H1 (cell line): ENCODE results near the gene RPL18. TPM values are rescaled to one million over a fixed set of nuclear protein-coding genes. Genes with fewer than 3 reads are reported as not detected.

Experiments used
- CTCF ChIA-PET: fragments of 300-600 bp; sonication (Branson Sonifier 250); formaldehyde crosslinking; loops from one replicate; lab custom pipeline; 2021; ENCODE audit not compliant: partially characterized antibody; lab: Charles Lee
- POLR2A ChIA-PET: fragments of 300-600 bp; sonication (Branson Sonifier 250); formaldehyde crosslinking; loops from one replicate; lab custom pipeline; 2021; ENCODE audit warnings: inconsistent platforms; ENCODE audit not compliant: partially characterized antibody; lab: Charles Lee
- DNase-seq, 2 experiments: peaks; one replicate each; pipeline versions ENCODE4 v3.0.0 to v3.0.0-alpha.2; 2010 to 2022; ENCODE audit warnings: low spot score in 2 of 2, low read depth in 1 of 2, mixed read lengths in 1 of 2
- FAIRE-seq: peaks from 2 replicates; lab custom pipeline; 2011; peaks lifted over from hg19 to GRCh38; lab: Jason Lieb, UNC
- H2AFZ ChIP-seq: 2 replicates; pipeline ENCODE4 v1.8.1; 2012; ENCODE audit warnings: low read length, inconsistent platforms
- H2AK5ac ChIP-seq: 2 replicates; pipeline ENCODE4 v1.6.1; 2013; ENCODE audit warnings: low read depth, low read length
- H2BK120ac ChIP-seq: replicated peaks from 2 replicates; pipeline ENCODE3; 2013; ENCODE audit warnings: low read depth, low read length, inconsistent platforms
- H2BK12ac ChIP-seq: 2 replicates; pipeline ENCODE4 v1.6.1; 2013; ENCODE audit warnings: low read depth, low read length
- H2BK15ac ChIP-seq: 2 replicates; pipeline ENCODE4 v1.6.1; 2013; ENCODE audit warnings: low read length
- H2BK20ac ChIP-seq: 2 replicates; pipeline ENCODE4 v1.6.1; 2013; ENCODE audit warnings: low read length
- H2BK5ac ChIP-seq: 2 replicates; pipeline ENCODE4 v1.6.1; 2013; ENCODE audit warnings: low read depth, low read length
- H3K14ac ChIP-seq: 2 replicates; pipeline ENCODE4 v1.6.1; 2013; ENCODE audit warnings: inconsistent platforms; ENCODE audit not compliant: insufficient read length
- H3K18ac ChIP-seq: 2 replicates; pipeline ENCODE4 v1.6.1; 2013; ENCODE audit warnings: low read length; ENCODE audit errors: extremely low read depth
- H3K23ac ChIP-seq: 2 replicates; pipeline ENCODE4 v1.6.1; 2013; ENCODE audit warnings: inconsistent platforms; ENCODE audit not compliant: insufficient read length
- H3K23me2 ChIP-seq: 2 replicates; pipeline ENCODE4 v1.6.1; 2013; ENCODE audit warnings: low read depth, low read length
- H3K27ac ChIP-seq: 2 replicates; pipeline ENCODE4 v1.6.1; 2011; ENCODE audit warnings: low read depth, low read length, inconsistent platforms
- H3K27me3 ChIP-seq, 4 experiments: replicated peaks in 1 of 4; 1 replicate in 1 of 4; 2 replicates in 3 of 4; pipeline versions ENCODE4 v1.6.1 to v1.8.1; 2011 to 2013; ENCODE audit warnings: low read length in 3 of 4, mild to moderate bottlenecking in 3 of 4, inconsistent platforms in 2 of 4, mixed read lengths in 2 of 4, moderate library complexity in 1 of 4; ENCODE audit not compliant: control insufficient read depth in 3 of 4, insufficient read depth in 3 of 4; ENCODE audit errors: extremely low read depth in 1 of 4
- H3K36me3 ChIP-seq, 4 experiments: 2 replicates each; pipeline versions ENCODE4 v1.6.1 to v1.8.1; 2011 to 2013; ENCODE audit warnings: mild to moderate bottlenecking in 4 of 4, low read length in 3 of 4, moderate library complexity in 2 of 4, control low read depth in 1 of 4, inconsistent platforms in 1 of 4; ENCODE audit not compliant: insufficient read depth in 4 of 4, control insufficient read depth in 2 of 4
- H3K4ac ChIP-seq: replicated peaks from 2 replicates; pipeline ENCODE3; 2013; ENCODE audit warnings: low read length, low read depth, mixed read lengths, inconsistent platforms; ENCODE audit not compliant: insufficient read length
- H3K4me1 ChIP-seq, 4 experiments: replicated peaks in 1 of 4; 1 replicate in 1 of 4; 2 replicates in 3 of 4; pipeline versions ENCODE4 v1.6.1 to v1.8.1; 2011 to 2013; ENCODE audit warnings: low read length in 3 of 4, inconsistent platforms in 2 of 4, mixed read lengths in 1 of 4; ENCODE audit not compliant: insufficient read depth in 4 of 4, control insufficient read depth in 3 of 4
- H3K4me2 ChIP-seq, 2 experiments: 2 replicates each; pipeline versions ENCODE4 v1.6.1 to v1.8.1; 2011 to 2013; ENCODE audit warnings: low read depth in 2 of 2, low read length in 2 of 2, control low read depth in 1 of 2, inconsistent platforms in 1 of 2, mild to moderate bottlenecking in 1 of 2; ENCODE audit not compliant: insufficient read depth in 1 of 2
- H3K4me3 ChIP-seq, 4 experiments: fragments of 200-600, 300-600 bp in 1 of 4; sonication (generic), shearing (Covaris generic), sonication (Bioruptor Twin) in 1 of 4; 2 replicates each; pipeline versions ENCODE4 v1.5.1 to v1.8.1; 2011 to 2016; ENCODE audit warnings: low read length in 4 of 4, low read depth in 3 of 4, control low read depth in 2 of 4, inconsistent platforms in 2 of 4, mild to moderate bottlenecking in 2 of 4, mixed read lengths in 1 of 4, moderate library complexity in 1 of 4; ENCODE audit not compliant: insufficient read depth in 2 of 4; ENCODE audit errors: extremely low read depth in 1 of 4
- H3K56ac ChIP-seq: replicated peaks from 2 replicates; pipeline ENCODE3; 2013; ENCODE audit warnings: low read depth, mild to moderate bottlenecking, mixed read lengths, low read length, inconsistent platforms; ENCODE audit not compliant: insufficient read length
- H3K79me1 ChIP-seq: 2 replicates; pipeline ENCODE4 v1.6.1; 2013; ENCODE audit warnings: low read depth, low read length, control low read depth
- H3K79me2 ChIP-seq, 2 experiments: 2 replicates each; pipeline versions ENCODE4 v1.6.1 to v1.8.1; 2012 to 2013; ENCODE audit warnings: low read length in 2 of 2, mild to moderate bottlenecking in 2 of 2, inconsistent platforms in 1 of 2; ENCODE audit not compliant: insufficient read depth in 2 of 2, control insufficient read depth in 1 of 2
- H3K9ac ChIP-seq, 4 experiments: replicated peaks in 1 of 4; 1 replicate in 1 of 4; 2 replicates in 3 of 4; pipeline versions ENCODE4 v1.6.1 to v1.8.1; 2011 to 2013; ENCODE audit warnings: low read depth in 3 of 4, low read length in 3 of 4, control low read depth in 2 of 4, mild to moderate bottlenecking in 2 of 4, moderate library complexity in 2 of 4, inconsistent platforms in 1 of 4; ENCODE audit errors: extremely low read depth in 1 of 4
- H3K9me3 ChIP-seq, 2 experiments: 2 replicates each; pipeline versions ENCODE4 v1.6.1 to v1.8.1; 2012 to 2013; ENCODE audit warnings: mild to moderate bottlenecking in 2 of 2, moderate library complexity in 2 of 2, control low read depth in 1 of 2, inconsistent platforms in 1 of 2, low read depth in 1 of 2, low read length in 1 of 2, mixed read lengths in 1 of 2; ENCODE audit not compliant: insufficient read depth in 2 of 2
- H4K20me1 ChIP-seq, 2 experiments: replicated peaks in 1 of 2; 2 replicates each; pipeline versions ENCODE3 to v1.8.1; 2011 to 2013; ENCODE audit warnings: inconsistent platforms in 2 of 2, low read length in 2 of 2, mild to moderate bottlenecking in 1 of 2; ENCODE audit not compliant: insufficient read depth in 2 of 2, control insufficient read depth in 1 of 2
- H4K5ac ChIP-seq: 2 replicates; pipeline ENCODE4 v1.6.1; 2013; ENCODE audit warnings: low read length, low read depth, mixed read lengths, inconsistent platforms; ENCODE audit not compliant: insufficient read length
- H4K8ac ChIP-seq: 2 replicates; pipeline ENCODE4 v1.8.0; 2013; ENCODE audit warnings: mild to moderate bottlenecking, moderate library complexity, low read length, inconsistent platforms; ENCODE audit not compliant: insufficient read depth; ENCODE audit errors: extremely low read depth
- H4K91ac ChIP-seq: replicated peaks from 2 replicates; pipeline ENCODE3; 2013; ENCODE audit warnings: low read length, mixed read lengths, inconsistent platforms; ENCODE audit not compliant: insufficient read length
- GABPA ChIP-seq: IDR thresholded peaks from 2 replicates; pipeline ENCODE4 v1.6.1; 2011; ENCODE audit warnings: mild to moderate bottlenecking, low read length, moderate library complexity, borderline replicate concordance; ENCODE audit not compliant: insufficient read depth
- POLR2AphosphoS5 ChIP-seq: IDR thresholded peaks from 2 replicates; pipeline ENCODE4 v1.6.1; 2011; ENCODE audit warnings: low read depth, low read length
- TAF1 ChIP-seq: IDR thresholded peaks from 2 replicates; pipeline ENCODE4 v1.6.1; 2011; ENCODE audit warnings: mild to moderate bottlenecking, low read depth, low read length
- WGBS, 2 experiments: shearing (Covaris generic) in 1 of 2; methylation state at CpG; one replicate each; pipeline versions ENCODE4 v1.1.6 to v1.1.7; 2013 to 2015; ENCODE audit warnings: low lambda C conversion rate in 2 of 2, mixed read lengths in 2 of 2, inconsistent platforms in 1 of 2, low coverage in 1 of 2, missing lambda C conversion rate in 1 of 2; ENCODE audit not compliant: insufficient replicate concordance in 2 of 2, insufficient coverage in 1 of 2, insufficient read length in 1 of 2; ENCODE audit errors: extremely low coverage in 1 of 2, missing lambda C conversion rate in 1 of 2; 5-methylcytosine and 5-hydroxymethylcytosine counted together
- polyA plus RNA-seq, 7 experiments: library from polyadenylated mRNA; depleted of rRNA in 3 of 7; stranded (reverse) in 5 of 7; unstranded in 2 of 7; fragments of >200 nt in 5 of 7; fragments of 200-250 nt in 2 of 7; gene quantifications; 1 replicate in 5 of 7; 2 replicates in 1 of 7; 4 replicates in 1 of 7; pipeline versions ENCODE4 v1.2.1 to v1.2.3, GENCODE V29; 2011 to 2013; ENCODE audit warnings: missing spikeins in 2 of 7, mixed read lengths in 2 of 7
- total RNA-seq: library from RNA; stranded (reverse); fragmentation: NEBNext Ultra II Directional; extraction: Animal tissue kit (Norgen Biotek cat#: 25700); gene quantifications from 2 replicates; pipeline ENCODE4 v1.2.1, GENCODE V29; 2021

RPL18 gene
- total and polyA plus RNA-seq, 2 of the 8 experiments (the other 6 are each of a cell fraction or from before 2014, with no cell fraction given), result 1,669 to 2,789 TPM

- no peak overlapping the region for H2AK5ac ChIP-seq
- DNase-seq (no peak), FAIRE-seq (no peak)
- no peak overlapping the region for H3K14ac ChIP-seq
- 0 out of 2 replicates have a peak overlapping the region, but pooled peaks have one; percentile 29 for H3K18ac ChIP-seq
- H3K4me2 ChIP-seq, result peak overlapping the region; percentile 69 to 83
- H3K56ac ChIP-seq, result no peak overlapping the region
- CTCF ChIA-PET, result interaction anchor here (0.5 to 1.9 kb wide), 12 partner anchors 9 to 433 kb away, joined by 3 to 7 read pairs (median 3); partner anchors contain the start of gene CA11
- 0 out of 4 replicates have a peak, but pooled peaks cover 0 to 1% of the 10 kb centered on the region in 2 experiments for H3K79me2 ChIP-seq
- no peaks in the 10 kb centered on the region for H3K79me1 ChIP-seq
- peak overlapping the region; percentile 48 for H4K91ac ChIP-seq
- no peak overlapping the region for H2BK120ac ChIP-seq
- H3K23me2 ChIP-seq, result peaks cover 17% of the 10 kb centered on the region
- H3K23ac ChIP-seq, result no peak overlapping the region
- 63% methylated on average over 3 of the region's 3 CpGs; no CpG with 5 or more reads in 1 of the 2 experiments for WGBS, 2 experiments
- no peak overlapping the region for H3K4ac ChIP-seq
- H3K27ac ChIP-seq, result peak overlapping the region; percentile 71; the same call in 1 of the 2 replicates
- no peak overlapping the region for H2AFZ ChIP-seq
- peaks cover 2 to 8% of the 10 kb centered on the region in 2 experiments for H4K20me1 ChIP-seq
- peaks cover 0 to 6% (median under 1%) of the 10 kb centered on the region in 4 experiments; a peak in 1 of 8 replicates for H3K36me3 ChIP-seq
- no peak overlapping the region for H2BK20ac ChIP-seq
- H2BK5ac ChIP-seq, result no peak overlapping the region; the same call in 1 of the 2 replicates
- no peak overlapping the region for H2BK15ac ChIP-seq
- H2BK12ac ChIP-seq, result no peak overlapping the region; the same call in 1 of the 2 replicates
- H4K8ac ChIP-seq, result no peak overlapping the region
- H3K4me1 ChIP-seq, result peaks cover 4 to 29% (median 22%) of the 10 kb centered on the region in 4 experiments
- no peaks in the 10 kb centered on the region for H3K9me3 ChIP-seq
- peak overlapping the region in 2 of 4 experiments; percentile 45 to 48; a peak in 2 of 7 replicates for H3K9ac ChIP-seq
- peak overlapping the region; percentile 31 for H4K5ac ChIP-seq
- TF ChIP-seq TAF1, result no peak
- no peak for TF ChIP-seq GABPA
- TF ChIP-seq POLR2AphosphoS5, result 0 out of 2 replicates have a peak, but pooled peaks have one; percentile 10
- TF ChIP-seq, all 59 proteins: peak for 1
- peak overlapping the region; percentile 3 to 55 (median 28); a peak in 5 of 8 replicates for H3K4me3 ChIP-seq
- POLR2A ChIA-PET, result interaction anchor here (0.9 to 30.9 kb wide), 13 partner anchors 10 to 275 kb away, joined by 3 to 788 read pairs (median 4); partner anchors contain the start of genes CA11, FAM83E, RPL18 and SPACA4
- no peaks in the 10 kb centered on the region; a peak in 1 of 7 replicates for H3K27me3 ChIP-seq
These were observed 12.2 kb upstream of the RPL18 start for GRCh38 chr19:48631225-48631624.
